Left lung (tissue), 10 donors: ENCODE data around the gene COLGALT1. TPM values are rescaled to one million over a fixed set of nuclear protein-coding genes. Genes with fewer than 3 reads are reported as not detected.

Source experiments
- ATAC-seq: fragments of 200-7000 bp; cut with Tn5 transposase; one replicate; pipeline ENCODE4 v1.9.1; 2020; ENCODE audit warnings: moderate library complexity
- DNase-seq, 4 donors: peaks; one replicate each; pipeline ENCODE4 v3.0.0-alpha.2; 2013 to 2020
- H3K27ac ChIP-seq, 2 donors: fragments of 200-600 bp; sonication (generic) in 1 of 2; one replicate each; pipeline versions ENCODE4 v1.5.0 to v1.8.0; 2020 to 2021
- H3K27me3 ChIP-seq, 2 donors: fragments of 200-600 bp; sonication (generic) in 1 of 2; one replicate each; pipeline versions ENCODE4 v1.5.0 to v1.8.0; 2020 to 2021
- H3K36me3 ChIP-seq, 2 donors: fragments of 200-600 bp; sonication (generic) in 1 of 2; one replicate each; pipeline versions ENCODE4 v1.5.0 to v1.8.0; 2020 to 2021
- H3K4me1 ChIP-seq, 2 donors: fragments of 200-600 bp; one replicate each; pipeline ENCODE4 v1.8.0; 2021
- H3K4me3 ChIP-seq, 2 donors: fragments of 200-600 bp; sonication (generic) in 1 of 2; one replicate each; pipeline versions ENCODE4 v1.5.0 to v1.8.0; 2020 to 2021; ENCODE audit warnings: mild to moderate bottlenecking in 1 of 2
- H3K9me3 ChIP-seq, 2 donors: fragments of 200-600 bp; sonication (generic) in 1 of 2; one replicate each; pipeline versions ENCODE4 v1.5.0 to v1.8.0; 2020 to 2021
- intact Hi-C, 2 donors: fragments of 100-400 bp; cut with DNase I; formaldehyde crosslinking; loops; one replicate each; pipeline versions ENCODE4 v1.11.2 to v1.14.2; 2022
- polyA plus RNA-seq, 6 donors: library from polyadenylated mRNA; unstranded; fragments of 120-200 nt; gene quantifications; one replicate each; pipeline ENCODE4 v1.2.1, GENCODE V29; 2013; ENCODE audit not compliant: insufficient read length in 6 of 6
- total RNA-seq, 2 donors: library from RNA; stranded (reverse); fragmentation: NEBNext Ultra II Directional; extraction: Animal tissue kit (Norgen Biotek cat#: 25700); gene quantifications; one replicate each; pipeline ENCODE4 v1.2.1, GENCODE V29; 2021
- TF ChIP-seq, protein P1 (sequence below), 2 donors: fragments of 200-600 bp; sonication (generic) in 1 of 2; IDR thresholded peaks; one replicate each; pipeline versions ENCODE4 v1.5.0 to v1.8.0; 2021; ENCODE audit warnings: antibody characterized with exemption in 2 of 2
- donor health status: DM: no; HTN: yes; CAD: no.
- donor health status: DM: no; HTN: no; CAD: no.

COLGALT1 gene
- total and polyA plus RNA-seq, 8 donors: 57.0 to 170 (median 65.1) TPM

DNA sequence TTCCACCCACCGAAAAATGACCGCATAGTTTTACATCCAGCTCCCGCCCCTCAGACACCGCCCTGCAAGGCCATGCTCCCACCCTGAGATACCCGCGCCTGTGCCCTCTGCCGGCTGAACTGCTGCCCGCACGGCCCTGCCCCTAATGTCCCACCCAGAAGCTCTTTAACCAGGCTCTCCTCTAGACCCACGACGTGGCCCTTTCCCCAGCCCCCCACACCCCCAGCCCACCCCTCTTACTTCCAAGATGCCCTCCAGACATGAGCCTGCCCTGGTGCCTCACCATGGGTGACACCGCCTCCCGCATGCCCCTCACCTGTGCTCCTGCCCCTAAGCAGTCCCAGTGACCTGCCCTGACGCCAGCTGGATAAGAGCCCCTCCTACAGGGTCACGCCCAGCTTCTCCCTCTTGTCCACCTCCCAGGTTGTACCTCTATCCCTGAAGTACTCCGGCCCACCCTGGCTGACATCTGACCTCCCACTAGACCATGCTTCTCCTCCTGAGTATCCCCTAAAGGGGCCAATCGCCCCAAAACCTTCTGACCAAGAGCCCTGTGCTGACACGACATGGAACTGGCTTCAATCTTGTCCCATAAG lies 51.2 kb downstream of the COLGALT1 start:
- intact Hi-C loops: no loop called here
- DNase-seq (no peak), ATAC-seq (peak; percentile 3)
- Histone ChIP-seq H3K4me1 (peaks cover 6 to 13% of the 10 kb centered on the region in 2 donors), H3K27ac (peak overlapping the region in 1 of 2 donors; percentile 81), H3K9me3 (no peaks in the 10 kb centered on the region), H3K4me3 (peak overlapping the region in 1 of 2 donors; percentile 48), H3K36me3 (no peaks in the 10 kb centered on the region), H3K27me3 (peaks cover 0 to 46% of the 10 kb centered on the region in 2 donors)
- TF ChIP-seq, protein P1, sequence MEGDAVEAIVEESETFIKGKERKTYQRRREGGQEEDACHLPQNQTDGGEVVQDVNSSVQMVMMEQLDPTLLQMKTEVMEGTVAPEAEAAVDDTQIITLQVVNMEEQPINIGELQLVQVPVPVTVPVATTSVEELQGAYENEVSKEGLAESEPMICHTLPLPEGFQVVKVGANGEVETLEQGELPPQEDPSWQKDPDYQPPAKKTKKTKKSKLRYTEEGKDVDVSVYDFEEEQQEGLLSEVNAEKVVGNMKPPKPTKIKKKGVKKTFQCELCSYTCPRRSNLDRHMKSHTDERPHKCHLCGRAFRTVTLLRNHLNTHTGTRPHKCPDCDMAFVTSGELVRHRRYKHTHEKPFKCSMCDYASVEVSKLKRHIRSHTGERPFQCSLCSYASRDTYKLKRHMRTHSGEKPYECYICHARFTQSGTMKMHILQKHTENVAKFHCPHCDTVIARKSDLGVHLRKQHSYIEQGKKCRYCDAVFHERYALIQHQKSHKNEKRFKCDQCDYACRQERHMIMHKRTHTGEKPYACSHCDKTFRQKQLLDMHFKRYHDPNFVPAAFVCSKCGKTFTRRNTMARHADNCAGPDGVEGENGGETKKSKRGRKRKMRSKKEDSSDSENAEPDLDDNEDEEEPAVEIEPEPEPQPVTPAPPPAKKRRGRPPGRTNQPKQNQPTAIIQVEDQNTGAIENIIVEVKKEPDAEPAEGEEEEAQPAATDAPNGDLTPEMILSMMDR (IDR thresholded peaks at IDR 0.05): no peak

DNA sequence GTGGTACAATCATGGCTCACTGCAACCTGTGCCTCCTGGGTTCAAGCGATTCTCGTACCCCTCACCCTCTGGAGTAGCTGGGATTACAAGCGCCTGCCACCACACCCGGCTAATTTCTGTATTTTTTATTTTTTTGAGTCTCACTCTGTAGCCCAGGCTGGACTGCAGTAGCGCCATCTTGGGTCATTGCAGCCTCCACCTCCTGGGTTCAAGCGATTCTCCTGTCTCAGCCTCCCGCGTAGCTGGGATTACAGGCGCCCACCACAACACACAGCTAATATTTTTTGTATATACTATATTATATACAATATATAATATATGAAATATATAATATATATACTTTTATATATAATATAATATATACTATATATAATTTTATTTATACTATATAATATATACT lies 52.5 kb downstream of the COLGALT1 start:
- ATAC-seq (no peak), DNase-seq (no peak)
- no peaks in the 10 kb centered on the region for H3K36me3 ChIP-seq
- no peak overlapping the region for H3K27ac ChIP-seq
- intact Hi-C loops: no loop called here
- H3K27me3 ChIP-seq: peaks cover 0 to 39% of the 10 kb centered on the region in 2 donors
- H3K4me3 ChIP-seq: no peak overlapping the region
- H3K9me3 ChIP-seq: no peaks in the 10 kb centered on the region
- TF ChIP-seq, protein P1 (IDR thresholded peaks at IDR 0.05): no peak
- peaks cover 6 to 13% of the 10 kb centered on the region in 2 donors for H3K4me1 ChIP-seq

DNA sequence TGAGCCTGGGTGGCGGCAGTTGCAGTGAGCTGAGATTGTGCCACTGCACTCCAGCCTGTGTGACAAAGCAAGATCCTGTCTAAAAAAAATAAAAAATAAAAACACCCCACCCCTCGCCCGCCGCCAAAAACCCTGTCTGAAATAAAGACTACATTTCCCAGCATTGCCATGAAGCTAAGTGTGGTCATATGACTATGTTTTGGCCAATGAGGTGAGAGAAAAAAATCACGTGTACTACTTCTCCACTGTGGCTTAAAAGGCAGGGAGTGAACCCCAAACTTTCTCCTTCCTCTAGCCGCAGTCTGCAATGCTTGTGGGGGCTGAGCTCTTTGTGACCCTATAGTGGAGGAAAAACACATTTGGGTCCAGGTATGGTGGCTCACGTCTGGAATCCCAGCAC lies 54.9 kb downstream of the COLGALT1 start:
- ATAC-seq (no peak), DNase-seq (no peak)
- Histone ChIP-seq H3K36me3 (no peaks in the 10 kb centered on the region), H3K27ac (no peak overlapping the region), H3K9me3 (no peaks in the 10 kb centered on the region), H3K4me1 (peaks cover 6 to 13% of the 10 kb centered on the region in 2 donors), H3K4me3 (no peak overlapping the region), H3K27me3 (peaks cover 0 to 33% of the 10 kb centered on the region in 2 donors)
- TF ChIP-seq, protein P1 (IDR thresholded peaks at IDR 0.05): no peak
- intact Hi-C loops: no loop called here

DNA sequence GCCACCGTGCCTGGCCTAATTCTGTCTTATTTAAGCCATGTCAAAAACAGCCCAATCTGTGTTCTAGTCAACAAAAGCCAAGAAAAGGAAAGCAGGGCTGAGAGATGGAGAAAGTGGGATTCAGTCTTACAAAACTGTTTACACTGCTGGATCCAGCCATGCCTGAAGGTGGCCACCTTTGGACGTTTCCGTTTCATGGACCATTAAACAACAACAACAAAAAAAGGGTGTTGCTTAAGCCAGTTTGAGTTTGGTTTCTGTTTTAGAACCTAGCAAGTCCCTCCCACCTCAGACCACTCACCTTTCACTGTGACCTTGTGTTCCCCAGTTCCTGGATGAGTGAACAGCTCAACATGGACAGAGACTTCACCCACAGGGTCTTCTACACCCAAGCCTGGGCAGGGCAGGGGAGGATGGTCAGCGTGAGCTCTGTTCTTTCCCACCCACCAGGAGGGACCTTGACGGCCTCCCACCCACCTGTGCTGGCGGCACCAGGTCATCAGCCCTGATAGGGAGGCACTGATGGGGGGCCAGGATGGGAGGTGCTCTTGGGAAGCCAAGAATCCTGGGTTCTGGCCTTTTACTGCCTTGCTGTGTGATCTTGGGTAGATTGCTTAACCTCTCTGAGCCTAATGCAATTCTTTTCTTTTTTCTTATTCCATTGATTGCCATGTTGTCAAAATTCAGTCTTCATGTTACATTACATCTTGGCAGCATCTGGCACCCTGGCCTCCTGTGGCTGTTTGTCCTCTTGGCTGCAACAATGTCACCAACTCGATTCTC lies 56.2 kb downstream of the COLGALT1 start:
- Histone ChIP-seq H3K27ac (no peak overlapping the region), H3K27me3 (peaks cover 0 to 33% of the 10 kb centered on the region in 2 donors), H3K4me1 (peaks cover 0 to 4% of the 10 kb centered on the region in 2 donors), H3K4me3 (no peak overlapping the region), H3K9me3 (no peaks in the 10 kb centered on the region), H3K36me3 (no peaks in the 10 kb centered on the region)
- DNase-seq: no peak
- intact Hi-C loops: no loop called here
- TF ChIP-seq, protein P1 (IDR thresholded peaks at IDR 0.05): no peak
- no peak for ATAC-seq

DNA sequence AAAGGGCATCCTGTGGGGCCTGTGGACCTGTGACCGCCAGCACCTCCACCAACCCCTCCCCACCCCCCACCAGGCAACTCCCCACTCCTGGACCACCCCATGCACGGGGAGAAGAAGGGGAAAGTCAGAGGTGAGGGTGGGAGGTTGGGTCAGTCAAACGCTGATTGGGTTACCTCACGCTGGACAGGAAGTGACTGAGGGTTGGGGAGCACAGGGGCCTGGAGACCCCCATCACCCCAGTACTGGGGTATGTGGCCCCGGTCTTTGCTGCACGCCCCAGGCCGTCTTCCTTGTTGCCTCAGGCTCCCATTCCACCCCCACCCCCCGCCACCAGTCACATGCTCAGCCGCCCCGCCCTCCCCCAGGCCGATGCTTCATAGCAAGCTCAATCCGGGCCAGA lies 59.0 kb downstream of the COLGALT1 start:
- no peak for DNase-seq
- ATAC-seq: no peak
- H3K4me3 ChIP-seq: no peak overlapping the region
- H3K36me3 ChIP-seq: no peaks in the 10 kb centered on the region
- peaks cover 0 to 5% of the 10 kb centered on the region in 2 donors for H3K4me1 ChIP-seq
- no peaks in the 10 kb centered on the region for H3K9me3 ChIP-seq
- TF ChIP-seq, protein P1 (IDR thresholded peaks at IDR 0.05): no peak
- peaks cover 0 to 58% of the 10 kb centered on the region in 2 donors for H3K27me3 ChIP-seq
- intact Hi-C loops: no loop called here
- H3K27ac ChIP-seq: no peak overlapping the region
